Upper lobe of left lung (tissue), 6 donors: ENCODE data around the gene TECTB. TPM values are rescaled to one million over a fixed set of nuclear protein-coding genes. Genes with fewer than 3 reads are reported as not detected.
"Not testable (repeated sequence)": the region's sequence is repeated elsewhere in the genome, so short reads cannot be mapped to it uniquely, and the experiment has no call there.

Source experiments
- ATAC-seq, 2 donors: fragments of 200-7000 bp; cut with Tn5 transposase; one replicate each; pipeline ENCODE4 v1.9.1; 2022; ENCODE audit warnings: mild to moderate bottlenecking in 2 of 2, moderate library complexity in 2 of 2; ENCODE audit not compliant: low FRiP score in 2 of 2
- DNase-seq, 2 donors: peaks; one replicate each; pipeline ENCODE4 v3.0.0-alpha.2; 2019 to 2020
- H3K27ac ChIP-seq, 4 donors: fragments of 200-600 bp; sonication (generic); one replicate each; pipeline ENCODE4 v1.5.1; 2016 to 2019
- H3K27me3 ChIP-seq, 4 donors: fragments of 200-600 bp; sonication (generic); one replicate each; pipeline ENCODE4 v1.5.1; 2017 to 2019
- H3K36me3 ChIP-seq, 4 donors: fragments of 200-600 bp; sonication (generic); one replicate each; pipeline ENCODE4 v1.5.1; 2016 to 2019
- H3K4me1 ChIP-seq, 4 donors: fragments of 200-600 bp; sonication (generic); one replicate each; pipeline ENCODE4 v1.5.1; 2018 to 2019
- H3K4me3 ChIP-seq, 4 donors: fragments of 200-600 bp; sonication (generic); one replicate each; pipeline ENCODE4 v1.5.1; 2017 to 2019; ENCODE audit warnings: mild to moderate bottlenecking in 2 of 4, moderate library complexity in 1 of 4
- H3K9me3 ChIP-seq, 4 donors: fragments of 200-600 bp; sonication (generic); one replicate each; pipeline ENCODE4 v1.5.1; 2018 to 2019
- EP300 ChIP-seq, 4 donors: sonication (generic); formaldehyde crosslinking; IDR thresholded peaks; one replicate each; pipeline ENCODE4 v1.5.1; 2017; ENCODE audit warnings: antibody characterized with exemption in 4 of 4, control low read depth in 2 of 4
- POLR2A ChIP-seq, 4 donors: fragments of 450-650 bp; IDR thresholded peaks; one replicate each; pipeline ENCODE4 v1.5.1; 2016 to 2017; ENCODE audit warnings: antibody characterized with exemption in 4 of 4, mild to moderate bottlenecking in 2 of 4
- POLR2AphosphoS5 ChIP-seq, 2 donors: sonication (generic); formaldehyde crosslinking; IDR thresholded peaks; one replicate each; pipeline ENCODE4 v1.5.1; 2017; ENCODE audit warnings: antibody characterized with exemption in 2 of 2
- WGBS, 2 donors: methylation state at CpG; one replicate each; pipeline ENCODE4 v1.1.5; 2017 to 2018; 5-methylcytosine and 5-hydroxymethylcytosine counted together
- total RNA-seq, 6 donors: library from RNA; depleted of rRNA in 4 of 6; stranded (reverse); fragments of >200 nt in 4 of 6; gene quantifications; one replicate each; pipeline versions ENCODE4 v1.1.0 to v1.2.1, GENCODE V29; 2016 to 2021
- TF ChIP-seq, protein P1 (sequence below), 6 experiments: fragments of 450-650 bp in 4 of 6; fragments of 200-600 bp in 2 of 6; sonication (generic) in 2 of 6; IDR thresholded peaks; one replicate each; pipeline ENCODE4 v1.5.1; 2016 to 2019; ENCODE audit warnings: antibody characterized with exemption in 6 of 6
- donor health status: DM: no; HTN: no; CAD: no; lungs with moderate emphysema.
- donor health status: DM: no; HTN: yes; CAD: no; lungs with severe emphysema.

Gene TECTB
- total RNA-seq, 6 donors from 2014 or later, result not detected

DNA sequence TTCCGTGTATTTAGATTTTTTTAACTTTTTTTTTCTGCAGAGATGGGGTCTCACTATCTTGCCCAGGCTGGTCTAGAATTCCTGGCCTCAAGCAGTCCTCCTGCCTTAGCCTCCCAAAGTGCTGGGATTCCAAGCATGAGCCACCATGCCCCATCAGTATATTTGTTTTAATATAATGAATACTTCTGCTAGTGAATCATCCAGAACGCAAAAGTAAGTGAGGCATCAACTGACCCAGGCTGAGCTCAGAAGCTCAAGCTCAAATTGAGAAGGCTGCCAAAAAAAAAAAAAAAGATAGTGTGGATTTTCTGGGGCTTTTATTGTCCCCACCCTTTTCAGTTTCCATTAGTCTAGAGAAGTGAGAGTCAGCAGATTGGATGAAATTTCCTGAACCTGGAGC lies 39.0 kb upstream of the TECTB start:
- H3K36me3 ChIP-seq, result no peaks in the 10 kb centered on the region
- no peaks in the 10 kb centered on the region for H3K4me1 ChIP-seq
- no peak for DNase-seq
- peaks cover 3 to 20% (median 15%) of the 10 kb centered on the region in 4 donors for H3K9me3 ChIP-seq
- no peak overlapping the region for H3K4me3 ChIP-seq
- no peak for ATAC-seq
- H3K27me3 ChIP-seq, result no peaks in the 10 kb centered on the region
- no peak for TF ChIP-seq POLR2AphosphoS5 (IDR thresholded peaks at IDR 0.05)
- WGBS, 2 donors, result 90% methylated on average over 2 of the region's 2 CpGs
- H3K27ac ChIP-seq, result no peak overlapping the region

DNA sequence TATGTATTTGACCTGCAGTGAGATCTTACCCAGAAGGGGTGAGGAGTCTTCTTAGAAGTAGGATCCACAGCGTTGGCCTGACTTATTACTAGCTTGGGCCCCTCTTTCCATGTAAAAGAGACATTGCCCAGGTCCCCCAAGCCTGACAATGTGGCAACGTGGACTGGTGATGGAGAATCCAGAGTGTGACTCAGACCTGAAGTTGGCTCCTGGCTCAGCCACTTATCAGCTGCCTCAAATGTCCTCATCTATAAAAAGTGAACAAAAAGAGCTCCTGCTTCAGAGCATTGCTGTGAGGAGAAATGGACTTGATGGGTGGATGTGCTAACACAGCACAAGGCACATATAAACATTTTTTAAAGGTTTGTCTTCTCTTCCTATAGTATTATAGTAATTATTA lies 35.4 kb upstream of the TECTB start:
- DNase-seq (no peak), ATAC-seq (no peak)
- Histone ChIP-seq H3K27me3 (no peaks in the 10 kb centered on the region), H3K9me3 (peaks cover 5 to 10% (median 7%) of the 10 kb centered on the region in 4 donors), H3K27ac (no peak overlapping the region), H3K4me1 (no peaks in the 10 kb centered on the region), H3K36me3 (no peaks in the 10 kb centered on the region), H3K4me3 (no peak overlapping the region)
- no peak for TF ChIP-seq EP300 (IDR thresholded peaks at IDR 0.05)
- TF ChIP-seq, protein P1, sequence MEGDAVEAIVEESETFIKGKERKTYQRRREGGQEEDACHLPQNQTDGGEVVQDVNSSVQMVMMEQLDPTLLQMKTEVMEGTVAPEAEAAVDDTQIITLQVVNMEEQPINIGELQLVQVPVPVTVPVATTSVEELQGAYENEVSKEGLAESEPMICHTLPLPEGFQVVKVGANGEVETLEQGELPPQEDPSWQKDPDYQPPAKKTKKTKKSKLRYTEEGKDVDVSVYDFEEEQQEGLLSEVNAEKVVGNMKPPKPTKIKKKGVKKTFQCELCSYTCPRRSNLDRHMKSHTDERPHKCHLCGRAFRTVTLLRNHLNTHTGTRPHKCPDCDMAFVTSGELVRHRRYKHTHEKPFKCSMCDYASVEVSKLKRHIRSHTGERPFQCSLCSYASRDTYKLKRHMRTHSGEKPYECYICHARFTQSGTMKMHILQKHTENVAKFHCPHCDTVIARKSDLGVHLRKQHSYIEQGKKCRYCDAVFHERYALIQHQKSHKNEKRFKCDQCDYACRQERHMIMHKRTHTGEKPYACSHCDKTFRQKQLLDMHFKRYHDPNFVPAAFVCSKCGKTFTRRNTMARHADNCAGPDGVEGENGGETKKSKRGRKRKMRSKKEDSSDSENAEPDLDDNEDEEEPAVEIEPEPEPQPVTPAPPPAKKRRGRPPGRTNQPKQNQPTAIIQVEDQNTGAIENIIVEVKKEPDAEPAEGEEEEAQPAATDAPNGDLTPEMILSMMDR (IDR thresholded peaks at IDR 0.05), result no peak
- no peak for TF ChIP-seq POLR2A (IDR thresholded peaks at IDR 0.05)
- no peak for TF ChIP-seq POLR2AphosphoS5 (IDR thresholded peaks at IDR 0.05)
- 60 to 76% methylated on average over 1 to 2 of the region's 2 CpGs for WGBS, 2 donors

DNA sequence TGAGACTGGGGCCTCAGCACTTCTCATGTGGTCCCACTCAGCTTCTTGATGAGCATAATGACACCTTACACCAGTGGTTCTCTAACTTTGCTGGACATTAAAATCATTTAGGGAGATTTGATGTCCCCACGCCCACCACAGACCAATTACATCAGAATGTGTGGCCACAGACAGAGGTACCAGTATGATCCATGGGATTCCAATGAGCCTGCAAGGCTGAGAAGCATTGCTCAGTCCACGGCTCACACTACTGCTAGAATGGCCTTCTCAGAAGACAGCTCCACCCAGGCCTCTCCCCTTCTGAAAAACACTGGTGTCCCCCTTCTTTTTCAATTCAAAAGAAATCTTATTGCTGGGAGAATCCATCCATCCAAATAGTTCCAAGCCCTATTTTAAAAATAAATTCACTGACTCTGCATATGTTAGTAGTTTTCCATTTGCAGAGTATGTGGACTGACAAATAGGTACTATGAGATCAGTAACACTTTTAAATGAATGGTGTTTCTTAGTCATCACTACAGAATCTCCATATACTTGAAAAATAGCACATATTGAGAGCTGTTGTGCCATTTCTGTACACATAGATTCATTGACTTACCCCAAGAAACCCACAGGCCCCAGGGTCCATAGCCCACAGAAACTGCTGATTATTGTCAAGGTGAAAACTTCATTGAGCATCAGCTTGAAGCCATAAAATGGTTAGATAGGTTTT lies 34.5 kb upstream of the TECTB start:
- ATAC-seq (no peak), DNase-seq (no peak)
- no peak overlapping the region for H3K4me3 ChIP-seq
- 70 to 83% methylated on average over 2 of the region's 2 CpGs for WGBS, 2 donors
- no peaks in the 10 kb centered on the region for H3K36me3 ChIP-seq
- no peaks in the 10 kb centered on the region for H3K4me1 ChIP-seq
- H3K27me3 ChIP-seq, result no peaks in the 10 kb centered on the region
- no peak overlapping the region for H3K27ac ChIP-seq
- no peak for TF ChIP-seq POLR2A (IDR thresholded peaks at IDR 0.05)
- TF ChIP-seq EP300 (IDR thresholded peaks at IDR 0.05), result no peak
- no peak for TF ChIP-seq POLR2AphosphoS5 (IDR thresholded peaks at IDR 0.05)
- TF ChIP-seq, protein P1 (IDR thresholded peaks at IDR 0.05), result no peak
- peaks cover 5 to 10% (median 7%) of the 10 kb centered on the region in 4 donors for H3K9me3 ChIP-seq

DNA sequence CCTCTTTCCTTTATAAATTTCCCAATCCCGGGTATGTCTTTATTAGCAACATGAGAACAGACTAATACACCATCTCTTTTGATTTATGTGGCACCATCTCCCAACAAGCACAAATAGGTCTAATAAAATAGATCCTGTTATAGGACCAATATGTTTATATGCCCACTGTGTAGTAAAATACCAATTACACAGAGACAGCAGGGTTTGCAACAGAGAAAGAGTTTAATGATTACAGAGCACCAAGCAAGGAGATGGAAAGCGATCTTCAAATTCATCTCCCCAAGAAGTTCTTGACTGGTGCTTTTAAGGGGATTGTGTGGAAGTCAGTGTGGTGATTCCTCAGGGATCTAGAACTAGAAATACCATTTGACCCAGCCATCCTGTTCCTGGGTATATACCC lies 33.5 kb upstream of the TECTB start:
- DNase-seq, result no peak
- TF ChIP-seq EP300 (IDR thresholded peaks at IDR 0.05) (no peak), POLR2AphosphoS5 (IDR thresholded peaks at IDR 0.05) (no peak), POLR2A (IDR thresholded peaks at IDR 0.05) (no peak)
- TF ChIP-seq, protein P1 (IDR thresholded peaks at IDR 0.05), result no peak
- H3K4me3 ChIP-seq, result no peak overlapping the region
- WGBS, 2 donors, result 95% methylated on average over 2 of the region's 2 CpGs
- H3K4me1 ChIP-seq, result no peaks in the 10 kb centered on the region
- no peak for ATAC-seq
- no peaks in the 10 kb centered on the region for H3K36me3 ChIP-seq
- peaks cover 5 to 10% (median 7%) of the 10 kb centered on the region in 4 donors for H3K9me3 ChIP-seq
- H3K27ac ChIP-seq, result no peak overlapping the region
- H3K27me3 ChIP-seq, result no peaks in the 10 kb centered on the region

DNA sequence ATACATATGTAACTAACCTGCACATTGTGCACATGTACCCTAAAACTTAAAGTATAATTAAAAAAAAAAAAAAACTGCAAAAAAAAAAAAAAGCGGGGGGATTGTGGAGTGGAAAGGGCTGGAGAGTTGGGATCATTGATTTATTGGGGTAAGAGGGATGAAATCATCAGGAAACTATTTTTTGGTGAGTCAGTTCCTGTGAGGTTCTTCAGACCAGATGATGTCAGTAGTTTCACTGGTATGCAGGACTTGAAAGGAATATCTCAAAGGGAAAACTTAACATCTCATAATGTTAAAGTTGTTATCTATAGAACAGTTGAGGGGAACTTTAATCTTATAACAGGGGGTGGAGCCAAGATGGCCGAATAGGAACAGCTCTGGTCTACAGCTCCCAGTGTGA lies 32.6 kb upstream of the TECTB start:
- no peak overlapping the region for H3K4me3 ChIP-seq
- no peaks in the 10 kb centered on the region for H3K27me3 ChIP-seq
- no peaks in the 10 kb centered on the region for H3K4me1 ChIP-seq
- WGBS, 2 donors, result 43 to 54% methylated on average over 2 of the region's 2 CpGs
- DNase-seq (no peak), ATAC-seq (no peak)
- no peaks in the 10 kb centered on the region for H3K36me3 ChIP-seq
- TF ChIP-seq EP300 (IDR thresholded peaks at IDR 0.05) (no peak), POLR2AphosphoS5 (IDR thresholded peaks at IDR 0.05) (no peak), POLR2A (IDR thresholded peaks at IDR 0.05) (no peak)
- TF ChIP-seq, protein P1 (IDR thresholded peaks at IDR 0.05), result no peak
- no peak overlapping the region for H3K27ac ChIP-seq
- peaks cover 5 to 10% (median 7%) of the 10 kb centered on the region in 4 donors for H3K9me3 ChIP-seq

DNA sequence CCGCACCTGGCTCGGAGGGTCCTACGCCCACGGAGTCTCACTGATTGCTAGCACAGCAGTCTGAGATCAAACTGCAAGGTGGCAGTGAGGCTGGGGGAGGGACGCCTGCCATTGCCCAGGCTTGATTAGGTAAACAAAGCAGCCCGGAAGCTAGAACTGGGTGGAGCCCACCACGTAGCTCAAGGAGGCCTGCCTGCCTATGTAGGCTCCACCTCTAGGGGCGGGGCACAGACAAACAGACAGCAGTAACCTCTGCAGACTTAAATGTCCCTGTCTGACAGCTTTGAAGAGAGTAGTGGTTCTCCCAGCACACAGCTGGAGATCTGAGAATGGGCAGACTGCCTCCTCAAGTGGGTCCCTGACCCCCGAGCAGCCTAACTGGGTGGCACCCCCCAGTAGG lies 32.0 kb upstream of the TECTB start:
- not testable (repeated sequence) for ATAC-seq, DNase-seq, H3K27me3 ChIP-seq, H3K27ac ChIP-seq, H3K4me1 ChIP-seq, H3K4me3 ChIP-seq, H3K36me3 ChIP-seq
- 50 to 90% methylated on average over 1 to 7 of the region's 9 CpGs for WGBS, 2 donors
- H3K9me3 ChIP-seq, result peaks cover 5 to 10% (median 7%) of the 10 kb centered on the region in 4 donors
